Measurements from ENCODE around the gene EFCAB14. TPM values are rescaled to one million over a fixed set of nuclear protein-coding genes. Genes with fewer than 3 reads are reported as not detected.

The EFCAB14 gene
- total and polyA plus RNA-seq, 10 of the 15 experiments (the other 5 are each of a cell fraction or from before 2014, with no cell fraction given) = 7.8 to 66.0 (median 41.6) TPM

DNA sequence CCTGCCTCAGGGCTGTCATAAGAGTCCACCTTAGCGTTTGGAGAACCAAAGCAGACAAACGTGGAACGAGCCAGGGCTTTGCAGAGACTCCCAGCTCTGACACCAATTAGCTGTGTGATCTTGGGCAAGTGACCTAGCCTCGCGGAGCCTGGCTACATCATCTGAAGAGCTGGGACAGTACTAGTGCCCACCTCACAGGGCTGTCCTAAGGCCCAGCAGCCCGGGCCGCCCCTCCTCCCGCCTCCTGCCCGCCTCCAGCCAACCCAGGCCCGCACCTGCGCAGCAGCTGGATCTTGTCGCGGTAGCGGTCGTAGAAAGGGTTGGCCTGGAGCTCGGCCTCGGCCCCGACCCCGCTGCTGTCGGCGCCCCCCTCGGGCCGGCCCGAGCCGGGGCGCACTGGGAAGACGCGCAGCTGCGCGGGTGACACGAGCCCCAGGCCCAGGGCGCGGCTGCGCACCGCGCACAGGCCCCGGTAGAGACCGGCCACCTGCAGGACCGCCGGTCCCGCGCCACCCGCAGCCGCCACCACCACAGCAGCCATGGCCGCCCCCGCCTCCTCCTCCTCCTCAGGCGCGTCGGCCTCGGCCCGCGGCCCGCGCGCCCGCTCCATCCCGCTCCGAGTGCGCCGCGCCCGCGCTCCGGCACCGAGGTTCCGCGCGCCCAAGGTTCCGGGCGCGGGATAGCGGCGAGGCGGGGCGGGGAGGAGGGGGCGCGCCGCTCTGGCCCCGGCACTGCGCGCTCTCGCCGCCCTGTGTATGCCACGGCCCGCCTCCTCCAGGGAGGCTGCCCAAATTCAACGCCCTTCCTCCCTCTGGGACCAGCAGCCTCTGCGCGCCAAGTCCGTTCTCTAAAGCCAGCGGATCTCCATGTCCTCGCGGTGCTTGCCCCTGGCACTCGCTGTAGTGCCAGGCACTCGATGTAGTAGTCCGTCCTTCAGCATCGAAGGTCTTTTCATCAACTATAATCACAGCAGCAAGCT, 50.8 kb downstream of the EFCAB14 start, which contains the start of gene ATPAF1 (continued):
- TF ChIP-seq, protein P1, sequence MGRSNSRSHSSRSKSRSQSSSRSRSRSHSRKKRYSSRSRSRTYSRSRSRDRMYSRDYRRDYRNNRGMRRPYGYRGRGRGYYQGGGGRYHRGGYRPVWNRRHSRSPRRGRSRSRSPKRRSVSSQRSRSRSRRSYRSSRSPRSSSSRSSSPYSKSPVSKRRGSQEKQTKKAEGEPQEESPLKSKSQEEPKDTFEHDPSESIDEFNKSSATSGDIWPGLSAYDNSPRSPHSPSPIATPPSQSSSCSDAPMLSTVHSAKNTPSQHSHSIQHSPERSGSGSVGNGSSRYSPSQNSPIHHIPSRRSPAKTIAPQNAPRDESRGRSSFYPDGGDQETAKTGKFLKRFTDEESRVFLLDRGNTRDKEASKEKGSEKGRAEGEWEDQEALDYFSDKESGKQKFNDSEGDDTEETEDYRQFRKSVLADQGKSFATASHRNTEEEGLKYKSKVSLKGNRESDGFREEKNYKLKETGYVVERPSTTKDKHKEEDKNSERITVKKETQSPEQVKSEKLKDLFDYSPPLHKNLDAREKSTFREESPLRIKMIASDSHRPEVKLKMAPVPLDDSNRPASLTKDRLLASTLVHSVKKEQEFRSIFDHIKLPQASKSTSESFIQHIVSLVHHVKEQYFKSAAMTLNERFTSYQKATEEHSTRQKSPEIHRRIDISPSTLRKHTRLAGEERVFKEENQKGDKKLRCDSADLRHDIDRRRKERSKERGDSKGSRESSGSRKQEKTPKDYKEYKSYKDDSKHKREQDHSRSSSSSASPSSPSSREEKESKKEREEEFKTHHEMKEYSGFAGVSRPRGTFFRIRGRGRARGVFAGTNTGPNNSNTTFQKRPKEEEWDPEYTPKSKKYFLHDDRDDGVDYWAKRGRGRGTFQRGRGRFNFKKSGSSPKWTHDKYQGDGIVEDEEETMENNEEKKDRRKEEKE (IDR thresholded peaks at IDR 0.05) = peak; percentile 54
- TF ChIP-seq NFXL1 (IDR thresholded peaks at IDR 0.05; ENCODE audit: borderline replicate concordance) = 0 out of 2 replicates have a peak, but pooled peaks have one; percentile 81
- peak; percentile 90 for TF ChIP-seq YY1 (IDR thresholded peaks at IDR 0.05; ENCODE audit: low read depth, low read length)
- TF ChIP-seq RFX5 (IDR thresholded peaks at IDR 0.05; ENCODE audit: low read depth, low read length) = 0 out of 2 replicates have a peak, but pooled peaks have one; percentile 4
- TF ChIP-seq, protein P2, sequence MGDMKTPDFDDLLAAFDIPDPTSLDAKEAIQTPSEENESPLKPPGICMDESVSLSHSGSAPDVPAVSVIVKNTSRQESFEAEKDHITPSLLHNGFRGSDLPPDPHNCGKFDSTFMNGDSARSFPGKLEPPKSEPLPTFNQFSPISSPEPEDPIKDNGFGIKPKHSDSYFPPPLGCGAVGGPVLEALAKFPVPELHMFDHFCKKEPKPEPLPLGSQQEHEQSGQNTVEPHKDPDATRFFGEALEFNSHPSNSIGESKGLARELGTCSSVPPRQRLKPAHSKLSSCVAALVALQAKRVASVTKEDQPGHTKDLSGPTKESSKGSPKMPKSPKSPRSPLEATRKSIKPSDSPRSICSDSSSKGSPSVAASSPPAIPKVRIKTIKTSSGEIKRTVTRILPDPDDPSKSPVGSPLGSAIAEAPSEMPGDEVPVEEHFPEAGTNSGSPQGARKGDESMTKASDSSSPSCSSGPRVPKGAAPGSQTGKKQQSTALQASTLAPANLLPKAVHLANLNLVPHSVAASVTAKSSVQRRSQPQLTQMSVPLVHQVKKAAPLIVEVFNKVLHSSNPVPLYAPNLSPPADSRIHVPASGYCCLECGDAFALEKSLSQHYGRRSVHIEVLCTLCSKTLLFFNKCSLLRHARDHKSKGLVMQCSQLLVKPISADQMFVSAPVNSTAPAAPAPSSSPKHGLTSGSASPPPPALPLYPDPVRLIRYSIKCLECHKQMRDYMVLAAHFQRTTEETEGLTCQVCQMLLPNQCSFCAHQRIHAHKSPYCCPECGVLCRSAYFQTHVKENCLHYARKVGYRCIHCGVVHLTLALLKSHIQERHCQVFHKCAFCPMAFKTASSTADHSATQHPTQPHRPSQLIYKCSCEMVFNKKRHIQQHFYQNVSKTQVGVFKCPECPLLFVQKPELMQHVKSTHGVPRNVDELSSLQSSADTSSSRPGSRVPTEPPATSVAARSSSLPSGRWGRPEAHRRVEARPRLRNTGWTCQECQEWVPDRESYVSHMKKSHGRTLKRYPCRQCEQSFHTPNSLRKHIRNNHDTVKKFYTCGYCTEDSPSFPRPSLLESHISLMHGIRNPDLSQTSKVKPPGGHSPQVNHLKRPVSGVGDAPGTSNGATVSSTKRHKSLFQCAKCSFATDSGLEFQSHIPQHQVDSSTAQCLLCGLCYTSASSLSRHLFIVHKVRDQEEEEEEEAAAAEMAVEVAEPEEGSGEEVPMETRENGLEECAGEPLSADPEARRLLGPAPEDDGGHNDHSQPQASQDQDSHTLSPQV (IDR thresholded peaks at IDR 0.05) = 0 out of 2 replicates have a peak, but pooled peaks have one; percentile 36
- no peak for TF ChIP-seq ZNF384 (IDR thresholded peaks at IDR 0.05; ENCODE audit: borderline replicate concordance, low read depth, low read length)
- TF ChIP-seq TCF12 (IDR thresholded peaks at IDR 0.05; ENCODE audit: low read depth, low read length) = peak; percentile 70; the same call in 1 of the 2 replicates
- peak; percentile 98 for TF ChIP-seq LARP7 (IDR thresholded peaks at IDR 0.05)
- TF ChIP-seq, protein P3, sequence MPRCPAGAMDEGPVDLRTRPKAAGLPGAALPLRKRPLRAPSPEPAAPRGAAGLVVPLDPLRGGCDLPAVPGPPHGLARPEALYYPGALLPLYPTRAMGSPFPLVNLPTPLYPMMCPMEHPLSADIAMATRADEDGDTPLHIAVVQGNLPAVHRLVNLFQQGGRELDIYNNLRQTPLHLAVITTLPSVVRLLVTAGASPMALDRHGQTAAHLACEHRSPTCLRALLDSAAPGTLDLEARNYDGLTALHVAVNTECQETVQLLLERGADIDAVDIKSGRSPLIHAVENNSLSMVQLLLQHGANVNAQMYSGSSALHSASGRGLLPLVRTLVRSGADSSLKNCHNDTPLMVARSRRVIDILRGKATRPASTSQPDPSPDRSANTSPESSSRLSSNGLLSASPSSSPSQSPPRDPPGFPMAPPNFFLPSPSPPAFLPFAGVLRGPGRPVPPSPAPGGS (IDR thresholded peaks at IDR 0.05; ENCODE audit: borderline replicate concordance, insufficient read depth, low read depth, low read length, poor library complexity, severe bottlenecking) = peak; percentile 31
- no peak for TF ChIP-seq KDM1A (IDR thresholded peaks at IDR 0.05; ENCODE audit: borderline replicate concordance)
- TF ChIP-seq NBN (IDR thresholded peaks at IDR 0.05) = 0 out of 2 replicates have a peak, but pooled peaks have one; percentile 23
- TF ChIP-seq ASH2L (IDR thresholded peaks at IDR 0.05; ENCODE audit: borderline replicate concordance, low read depth) = 0 out of 2 replicates have a peak, but pooled peaks have one; percentile 36
- no peak for TF ChIP-seq SIN3A (IDR thresholded peaks at IDR 0.05; ENCODE audit: low read depth, low read length)
- peak; percentile 71 for TF ChIP-seq MYC (IDR thresholded peaks at IDR 0.05; ENCODE audit: insufficient read depth, insufficient read length, insufficient replicate concordance, low read length, severe bottlenecking)
- peak in 1 of 2 experiments; percentile 87; a peak in 2 of 3 replicates for TF ChIP-seq EGR1 (IDR thresholded peaks at IDR 0.05; ENCODE audit: borderline replicate concordance in 1 of 2, low read depth in 2 of 2, low read length in 2 of 2)
